Neuronal stem cell (in vitro differentiated cells): ENCODE measurements around the gene PGLYRP4.
"Not testable (repeated sequence)": the region's sequence is repeated elsewhere in the genome, so short reads cannot be mapped to it uniquely, and the experiment has no call there.

Experiments
- DNase-seq: peaks from one replicate; pipeline ENCODE4 v3.0.0-alpha.2; 2013; ENCODE audit warnings: low spot score
- H2AFZ ChIP-seq: one replicate; pipeline ENCODE4 v1.6.1; 2013; ENCODE audit warnings: mild to moderate bottlenecking, low read length, inconsistent platforms
- H2AK5ac ChIP-seq: 2 replicates; pipeline ENCODE4 v1.6.1; 2013; ENCODE audit warnings: low read depth, mild to moderate bottlenecking, inconsistent platforms, low read length, moderate library complexity, mixed read lengths
- H2BK120ac ChIP-seq: 2 replicates; pipeline ENCODE4 v1.6.1; 2013; ENCODE audit warnings: low read depth, mild to moderate bottlenecking, inconsistent platforms, low read length, moderate library complexity, mixed read lengths
- H2BK12ac ChIP-seq: one replicate; pipeline ENCODE4 v1.6.1; 2013; ENCODE audit warnings: low read length, inconsistent platforms
- H2BK15ac ChIP-seq: 2 replicates; pipeline ENCODE4 v1.6.1; 2013; ENCODE audit warnings: mild to moderate bottlenecking, low read length, inconsistent platforms, mixed read lengths
- H2BK5ac ChIP-seq: one replicate; pipeline ENCODE4 v1.6.1; 2013; ENCODE audit warnings: inconsistent platforms, mild to moderate bottlenecking, low read length, moderate library complexity
- H3K14ac ChIP-seq: one replicate; pipeline ENCODE4 v1.6.1; 2013; ENCODE audit warnings: low read length, inconsistent platforms
- H3K18ac ChIP-seq: 2 replicates; pipeline ENCODE4 v1.6.1; 2013; ENCODE audit warnings: low read length, inconsistent platforms
- H3K23ac ChIP-seq: 2 replicates; pipeline ENCODE4 v1.6.1; 2013; ENCODE audit warnings: low read depth, mild to moderate bottlenecking, mixed read lengths, low read length, inconsistent platforms; ENCODE audit not compliant: poor library complexity
- H3K27ac ChIP-seq: replicated peaks from 3 replicates; pipeline ENCODE4 v1.5.1; 2013; ENCODE audit warnings: low read length, inconsistent platforms
- H3K27me3 ChIP-seq, 3 experiments: 2 replicates each; pipeline ENCODE4 v1.6.1; 2013; ENCODE audit warnings: low read length in 3 of 3, mild to moderate bottlenecking in 2 of 3, inconsistent platforms in 1 of 3, low read depth in 1 of 3, mixed read lengths in 1 of 3, moderate library complexity in 1 of 3; ENCODE audit not compliant: control insufficient read depth in 3 of 3, insufficient read depth in 3 of 3
- H3K36me3 ChIP-seq, 2 donors: replicated peaks in 1 of 2; 2 replicates each; pipeline ENCODE4 v1.6.1; 2013; ENCODE audit warnings: low read length in 2 of 2; ENCODE audit not compliant: control insufficient read depth in 2 of 2, insufficient read depth in 2 of 2
- H3K4ac ChIP-seq: 2 replicates; pipeline ENCODE4 v1.6.1; 2013; ENCODE audit warnings: inconsistent platforms, mild to moderate bottlenecking, low read length, moderate library complexity
- H3K4me1 ChIP-seq, 2 donors: 1 replicate in 1 of 2; 2 replicates in 1 of 2; pipeline ENCODE4 v1.6.1; 2013; ENCODE audit warnings: low read length in 2 of 2, low read depth in 1 of 2; ENCODE audit not compliant: control insufficient read depth in 2 of 2, insufficient read depth in 1 of 2
- H3K4me2 ChIP-seq: one replicate; pipeline ENCODE4 v1.6.1; 2013; ENCODE audit warnings: mild to moderate bottlenecking, low read length, inconsistent platforms; ENCODE audit not compliant: insufficient read depth, poor library complexity, severe bottlenecking
- H3K4me3 ChIP-seq, 2 donors: 2 replicates each; pipeline ENCODE4 v1.5.1; 2013; ENCODE audit warnings: low read length in 2 of 2, mild to moderate bottlenecking in 2 of 2, inconsistent platforms in 1 of 2, moderate library complexity in 1 of 2
- H3K79me1 ChIP-seq: one replicate; pipeline ENCODE4 v1.6.1; 2013; ENCODE audit warnings: low read depth, mild to moderate bottlenecking, inconsistent platforms, low read length, moderate library complexity
- H3K9ac ChIP-seq: one replicate; pipeline ENCODE4 v1.6.1; 2013; ENCODE audit warnings: mild to moderate bottlenecking, low read depth, low read length, inconsistent platforms; ENCODE audit not compliant: poor library complexity
- H3K9me3 ChIP-seq, 2 donors: replicated peaks in 1 of 2; 2 replicates each; pipeline versions ENCODE3 to v1.6.1; 2013; ENCODE audit warnings: low read length in 2 of 2, mild to moderate bottlenecking in 2 of 2, inconsistent platforms in 1 of 2, low read depth in 1 of 2, mixed read lengths in 1 of 2, moderate library complexity in 1 of 2; ENCODE audit not compliant: control insufficient read depth in 2 of 2, insufficient read depth in 1 of 2
- H4K8ac ChIP-seq: one replicate; pipeline ENCODE4 v1.6.1; 2013; ENCODE audit warnings: low read depth, mild to moderate bottlenecking, inconsistent platforms, low read length, moderate library complexity
- H4K91ac ChIP-seq: one replicate; pipeline ENCODE4 v1.6.1; 2013; ENCODE audit warnings: low read length, low read depth, mild to moderate bottlenecking, inconsistent platforms; ENCODE audit not compliant: poor library complexity
- WGBS, 2 donors: extraction: QIAGEN DNeasy Blood & Tissue Kit; methylation state at CpG; one replicate each; pipeline ENCODE4 v1.1.7; 2013; ENCODE audit warnings: missing lambda C conversion rate in 2 of 2, mixed read lengths in 1 of 2; ENCODE audit not compliant: insufficient read length in 2 of 2, insufficient replicate concordance in 1 of 2; ENCODE audit errors: extremely low coverage in 2 of 2; 5-methylcytosine and 5-hydroxymethylcytosine counted together

PGLYRP4 gene

GRCh38 chr1:153349363-153350320 is 1.0 kb upstream of the PGLYRP4 start:
- Histone ChIP-seq H4K8ac (no peak overlapping the region), H2AFZ (no peak overlapping the region), H2BK15ac (no peak overlapping the region), H3K79me1 (no peaks in the 10 kb centered on the region), H3K18ac (no peak overlapping the region), H3K27ac (no peak overlapping the region), H3K9ac (no peak overlapping the region), H3K4me3 (no peak overlapping the region), H3K4me1 (no peaks in the 10 kb centered on the region), H2BK12ac (no peak overlapping the region), H2BK5ac (no peak overlapping the region), H3K9me3 (no peaks in the 10 kb centered on the region), H2AK5ac (no peak overlapping the region), H3K36me3 (no peaks in the 10 kb centered on the region), H3K27me3 (peaks cover 0 to 4% (median 0%) of the 10 kb centered on the region in 3 experiments), H4K91ac (no peak overlapping the region), H3K23ac (no peak overlapping the region), H3K4ac (no peak overlapping the region), H3K4me2 (no peak overlapping the region), H3K14ac (no peak overlapping the region), H2BK120ac (no peak overlapping the region)
- WGBS, 2 donors = no CpG with 5 or more reads among the region's 17 CpGs
- DNase-seq = no peak

GRCh38 chr1:153347856-153348255 is 785 bp downstream of the PGLYRP4 start:
- no peak overlapping the region for H3K9ac ChIP-seq
- H3K4me3 ChIP-seq = no peak overlapping the region
- H2AFZ ChIP-seq = no peak overlapping the region
- no peak overlapping the region for H3K4me2 ChIP-seq
- H3K79me1 ChIP-seq = no peaks in the 10 kb centered on the region
- no peak for DNase-seq
- peaks cover 0 to 2% of the 10 kb centered on the region in 2 donors for H3K4me1 ChIP-seq
- no peak overlapping the region for H4K8ac ChIP-seq
- H4K91ac ChIP-seq = no peak overlapping the region
- no peak overlapping the region for H2BK15ac ChIP-seq
- no peak overlapping the region for H3K18ac ChIP-seq
- H3K27ac ChIP-seq = no peak overlapping the region
- no peak overlapping the region for H2AK5ac ChIP-seq
- peaks cover 0 to 4% (median 0%) of the 10 kb centered on the region in 3 experiments for H3K27me3 ChIP-seq
- H2BK120ac ChIP-seq = no peak overlapping the region
- no CpG with 5 or more reads among the region's 7 CpGs for WGBS, 2 donors
- no peak overlapping the region for H3K14ac ChIP-seq
- no peak overlapping the region for H3K23ac ChIP-seq
- no peak overlapping the region for H2BK12ac ChIP-seq
- H3K4ac ChIP-seq = no peak overlapping the region
- no peaks in the 10 kb centered on the region for H3K9me3 ChIP-seq
- H3K36me3 ChIP-seq = no peaks in the 10 kb centered on the region
- no peak overlapping the region for H2BK5ac ChIP-seq

- H2BK15ac ChIP-seq, H3K27me3 ChIP-seq: not testable (repeated sequence)
Measured at GRCh38 chr1:153347049-153347448, 1.6 kb downstream of the PGLYRP4 start.

GRCh38 chr1:153346077-153346723 is 2.4 kb downstream of the PGLYRP4 start:
- no peaks in the 10 kb centered on the region for H3K36me3 ChIP-seq
- no peak overlapping the region for H2BK12ac ChIP-seq
- H4K8ac ChIP-seq = no peak overlapping the region
- H3K4me1 ChIP-seq = peaks cover 0 to 2% of the 10 kb centered on the region in 2 donors
- H3K27ac ChIP-seq = no peak overlapping the region
- no peak overlapping the region for H3K4me3 ChIP-seq
- no CpG with 5 or more reads among the region's 6 CpGs for WGBS, 2 donors
- no peak for DNase-seq
- peaks cover 0 to 4% (median 0%) of the 10 kb centered on the region in 3 experiments for H3K27me3 ChIP-seq
- H3K23ac ChIP-seq = no peak overlapping the region
- H2BK15ac ChIP-seq = no peak overlapping the region
- no peak overlapping the region for H3K4ac ChIP-seq
- no peak overlapping the region for H3K18ac ChIP-seq
- no peak overlapping the region for H3K9ac ChIP-seq
- no peak overlapping the region for H3K4me2 ChIP-seq
- H4K91ac ChIP-seq = no peak overlapping the region
- H2BK5ac ChIP-seq = no peak overlapping the region
- H2BK120ac ChIP-seq = no peak overlapping the region
- no peaks in the 10 kb centered on the region for H3K9me3 ChIP-seq
- no peak overlapping the region for H2AK5ac ChIP-seq
- H2AFZ ChIP-seq = no peak overlapping the region
- H3K14ac ChIP-seq = no peak overlapping the region
- H3K79me1 ChIP-seq = no peaks in the 10 kb centered on the region

More at GRCh38 chr1:153347049-153347448, 1.6 kb downstream of the PGLYRP4 start:
- not testable (repeated sequence) for H3K23ac ChIP-seq, H3K36me3 ChIP-seq, H2BK120ac ChIP-seq, H3K4me2 ChIP-seq, H3K27ac ChIP-seq, H4K8ac ChIP-seq, H2AK5ac ChIP-seq, H2AFZ ChIP-seq, H2BK5ac ChIP-seq, H3K4ac ChIP-seq, H3K79me1 ChIP-seq, H3K4me1 ChIP-seq, DNase-seq, H3K9ac ChIP-seq, H3K18ac ChIP-seq, H2BK12ac ChIP-seq, H4K91ac ChIP-seq, H3K4me3 ChIP-seq, H3K14ac ChIP-seq, H3K9me3 ChIP-seq
- WGBS, 2 donors = no CpG with 5 or more reads among the region's 14 CpGs
